Endothelial cell (in vitro differentiated cells): ENCODE measurements around the gene RAB3IL1. TPM values are rescaled to one million over a fixed set of nuclear protein-coding genes. Genes with fewer than 3 reads are reported as not detected.

ENCODE experiments used
- DNase-seq: peaks from one replicate; pipeline ENCODE4 v3.0.0; 2021; ENCODE audit warnings: low spot score
- H3K27ac Mint-ChIP-seq: one replicate; pipeline ENCODE4 v1.8.0; 2021; ENCODE audit warnings: mixed read lengths, inconsistent platforms; ENCODE audit not compliant: unreplicated experiment
- H3K27me3 Mint-ChIP-seq: one replicate; pipeline ENCODE4 v1.8.0; 2021; ENCODE audit warnings: mild to moderate bottlenecking, moderate library complexity, mixed read lengths, inconsistent platforms; ENCODE audit not compliant: unreplicated experiment
- H3K36me3 Mint-ChIP-seq: one replicate; pipeline ENCODE4 v1.8.0; 2021; ENCODE audit warnings: mild to moderate bottlenecking, low read depth, mixed read lengths, inconsistent platforms; ENCODE audit not compliant: unreplicated experiment
- H3K4me1 Mint-ChIP-seq: one replicate; pipeline ENCODE4 v1.8.0; 2021; ENCODE audit warnings: mild to moderate bottlenecking, mixed read lengths, inconsistent platforms; ENCODE audit not compliant: unreplicated experiment
- H3K4me3 Mint-ChIP-seq: one replicate; pipeline ENCODE4 v1.8.0; 2021; ENCODE audit warnings: mild to moderate bottlenecking, mixed read lengths, inconsistent platforms; ENCODE audit not compliant: unreplicated experiment
- H3K9me3 Mint-ChIP-seq: one replicate; pipeline ENCODE4 v1.8.0; 2021; ENCODE audit warnings: mixed read lengths, inconsistent platforms; ENCODE audit not compliant: unreplicated experiment
- CTCF ChIP-seq: fragments of 200-600 bp; sonication (generic); IDR thresholded peaks from one replicate; pipeline ENCODE4 v1.5.0; 2021; ENCODE audit warnings: antibody characterized with exemption; ENCODE audit not compliant: unreplicated experiment
- total RNA-seq: library from RNA; stranded (reverse); fragmentation: NEBNext Ultra II Directional; extraction: Animal tissue kit (Norgen Biotek cat#: 25700); gene quantifications from one replicate; pipeline ENCODE4 v1.2.1, GENCODE V29; 2021; ENCODE audit not compliant: unreplicated experiment

Gene RAB3IL1
- total RNA-seq, 1 donor from 2014 or later, result 8.9 TPM

GRCh38 chr11:61866231-61866957 lies 51.0 kb downstream of the RAB3IL1 start:
- H3K27me3 Mint-ChIP-seq, result peaks cover 6% of the 10 kb centered on the region
- H3K9me3 Mint-ChIP-seq, result no peaks in the 10 kb centered on the region
- no peak overlapping the region for H3K27ac Mint-ChIP-seq
- H3K36me3 Mint-ChIP-seq, result peaks cover 11% of the 10 kb centered on the region
- no peak overlapping the region for H3K4me3 Mint-ChIP-seq
- no peak for DNase-seq
- H3K4me1 Mint-ChIP-seq, result peaks cover 4% of the 10 kb centered on the region
- TF ChIP-seq CTCF, result no peak

- no peaks in the 10 kb centered on the region for H3K4me1 Mint-ChIP-seq
Observed at GRCh38 chr11:61864814-61865775, 52.3 kb downstream of the RAB3IL1 start.

GRCh38 chr11:61863548-61864081 lies 53.8 kb downstream of the RAB3IL1 start:
- no peak for TF ChIP-seq CTCF
- Mint-ChIP-seq H3K27me3 (peaks cover 8% of the 10 kb centered on the region), H3K36me3 (peaks cover 28% of the 10 kb centered on the region), H3K4me1 (no peaks in the 10 kb centered on the region), H3K4me3 (no peak overlapping the region), H3K27ac (no peak overlapping the region), H3K9me3 (no peaks in the 10 kb centered on the region)
- DNase-seq, result no peak

More at GRCh38 chr11:61864814-61865775, 52.3 kb downstream of the RAB3IL1 start:
- Mint-ChIP-seq H3K4me3 (peak overlapping the region; percentile 67), H3K27ac (peak overlapping the region; percentile 77), H3K9me3 (no peaks in the 10 kb centered on the region), H3K27me3 (peaks cover 6% of the 10 kb centered on the region), H3K36me3 (peaks cover 19% of the 10 kb centered on the region)
- no peak for TF ChIP-seq CTCF
- no peak for DNase-seq

- no peak overlapping the region for H3K27ac Mint-ChIP-seq
- no peak for TF ChIP-seq CTCF
- no peaks in the 10 kb centered on the region for H3K4me1 Mint-ChIP-seq
- no peak for DNase-seq
- H3K27me3 Mint-ChIP-seq, result peaks cover 8% of the 10 kb centered on the region
- H3K4me3 Mint-ChIP-seq, result no peak overlapping the region
- H3K36me3 Mint-ChIP-seq, result peaks cover 28% of the 10 kb centered on the region
- no peaks in the 10 kb centered on the region for H3K9me3 Mint-ChIP-seq
Observed at GRCh38 chr11:61862714-61863547, 54.4 kb downstream of the RAB3IL1 start.
